OCI-LY1 (cell line): ENCODE data around the gene OXLD1.

Experiments
- CTCF ChIP-seq: fragments of 200-600 bp; sonication (generic), shearing (Covaris generic); IDR thresholded peaks from 2 replicates; pipeline ENCODE4 v1.5.1; 2017; ENCODE audit warnings: mild to moderate bottlenecking, antibody characterized with exemption, low read length, moderate library complexity, mixed read lengths
- EZH2 ChIP-seq: fragments of 200-600 bp; sonication (generic), shearing (Covaris generic); IDR thresholded peaks from 2 replicates; pipeline ENCODE4 v1.8.0; 2017; ENCODE audit warnings: borderline replicate concordance, mixed run types, mild to moderate bottlenecking, antibody characterized with exemption, low read length, moderate library complexity, mixed read lengths

GRCh38 chr17:81686614-81687013 is 20.2 kb upstream of the OXLD1 start:
- no peak for TF ChIP-seq CTCF
- TF ChIP-seq EZH2 = no peak
